GM18519 (cell line): ENCODE measurements around the gene PNMA1.

Source experiments
- ATAC-seq: cut with Tn5 transposase; IDR thresholded peaks from one replicate; pipeline ENCODE4 v1.9.1; 2021; ENCODE audit warnings: mild to moderate bottlenecking, moderate library complexity; ENCODE audit not compliant: unreplicated experiment, low FRiP score

Gene PNMA1, protein sequence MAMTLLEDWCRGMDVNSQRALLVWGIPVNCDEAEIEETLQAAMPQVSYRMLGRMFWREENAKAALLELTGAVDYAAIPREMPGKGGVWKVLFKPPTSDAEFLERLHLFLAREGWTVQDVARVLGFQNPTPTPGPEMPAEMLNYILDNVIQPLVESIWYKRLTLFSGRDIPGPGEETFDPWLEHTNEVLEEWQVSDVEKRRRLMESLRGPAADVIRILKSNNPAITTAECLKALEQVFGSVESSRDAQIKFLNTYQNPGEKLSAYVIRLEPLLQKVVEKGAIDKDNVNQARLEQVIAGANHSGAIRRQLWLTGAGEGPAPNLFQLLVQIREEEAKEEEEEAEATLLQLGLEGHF

DNA sequence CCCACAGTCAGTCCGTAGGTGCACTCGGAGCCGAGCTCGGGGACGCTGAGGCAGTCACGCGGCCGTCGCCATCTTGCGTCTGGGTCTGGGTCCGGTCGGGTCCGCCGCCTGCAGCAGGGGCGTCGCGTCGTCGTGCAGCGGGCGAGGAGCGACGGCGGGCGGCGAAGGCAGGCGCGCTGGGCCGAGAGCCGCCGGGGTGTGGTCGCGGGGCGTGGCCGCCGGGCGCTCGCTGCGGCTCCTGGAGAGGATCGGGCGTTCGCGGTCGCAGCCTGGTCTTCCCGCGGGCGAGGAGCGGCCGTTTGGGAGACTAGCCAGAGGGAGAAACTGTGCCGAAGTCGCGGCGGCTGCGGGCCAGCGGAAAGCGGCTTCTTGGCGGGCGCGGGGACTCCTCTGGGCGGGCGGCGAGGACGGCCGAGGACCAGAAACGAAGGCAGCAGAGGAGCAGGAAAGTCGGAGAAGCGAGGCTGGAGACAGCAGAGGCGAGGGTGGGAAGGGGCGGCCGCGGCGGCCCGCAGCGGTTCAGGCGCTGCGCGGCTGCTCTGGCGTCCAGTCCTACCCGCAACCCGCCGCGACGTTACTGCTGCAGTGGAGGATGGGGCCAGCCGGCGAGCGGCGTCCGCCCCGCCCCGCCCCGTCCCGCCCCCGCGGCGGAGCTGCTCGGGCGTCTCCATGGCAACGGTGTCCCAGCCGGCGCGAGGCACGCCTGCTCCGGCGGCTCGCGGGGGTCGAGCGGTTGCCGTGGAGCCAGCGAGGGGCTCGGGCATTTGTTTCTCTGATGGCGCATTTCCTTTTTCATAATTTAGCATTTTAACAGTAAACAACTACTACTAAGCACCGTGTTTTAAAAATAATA lies at the start of gene PNMA1:
Gene PNMA1, minus strand, starts transcription at position 582 of the 853 bp plus-strand sequence. CDS start 745 bp downstream, outside the sequence.
- ATAC-seq = peak; percentile 46

DNA sequence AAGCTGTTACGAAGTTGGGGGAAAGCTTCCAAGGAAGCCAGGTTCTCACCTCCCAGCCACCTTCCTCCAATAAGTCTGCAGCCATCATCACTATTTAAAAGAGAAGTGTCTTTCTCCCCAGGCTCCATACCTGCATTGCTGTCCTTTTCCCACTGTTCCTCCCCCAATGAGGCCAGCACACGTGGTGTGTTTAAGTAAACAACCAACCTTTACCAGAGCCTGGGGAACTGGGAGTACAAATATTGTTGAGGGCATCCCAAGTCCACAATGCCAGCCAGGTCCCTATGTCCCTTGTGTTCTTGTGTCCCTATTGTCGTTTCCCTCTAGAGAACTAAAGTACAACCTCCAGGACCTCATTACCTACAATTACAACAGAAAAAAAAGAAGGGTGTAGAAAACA lies 49.2 kb upstream of the PNMA1 start:
- ATAC-seq = no peak

- ATAC-seq = no peak
These were observed 48.2 kb upstream of the PNMA1 start for GRCh38 chr14:73762375-73762822.

DNA sequence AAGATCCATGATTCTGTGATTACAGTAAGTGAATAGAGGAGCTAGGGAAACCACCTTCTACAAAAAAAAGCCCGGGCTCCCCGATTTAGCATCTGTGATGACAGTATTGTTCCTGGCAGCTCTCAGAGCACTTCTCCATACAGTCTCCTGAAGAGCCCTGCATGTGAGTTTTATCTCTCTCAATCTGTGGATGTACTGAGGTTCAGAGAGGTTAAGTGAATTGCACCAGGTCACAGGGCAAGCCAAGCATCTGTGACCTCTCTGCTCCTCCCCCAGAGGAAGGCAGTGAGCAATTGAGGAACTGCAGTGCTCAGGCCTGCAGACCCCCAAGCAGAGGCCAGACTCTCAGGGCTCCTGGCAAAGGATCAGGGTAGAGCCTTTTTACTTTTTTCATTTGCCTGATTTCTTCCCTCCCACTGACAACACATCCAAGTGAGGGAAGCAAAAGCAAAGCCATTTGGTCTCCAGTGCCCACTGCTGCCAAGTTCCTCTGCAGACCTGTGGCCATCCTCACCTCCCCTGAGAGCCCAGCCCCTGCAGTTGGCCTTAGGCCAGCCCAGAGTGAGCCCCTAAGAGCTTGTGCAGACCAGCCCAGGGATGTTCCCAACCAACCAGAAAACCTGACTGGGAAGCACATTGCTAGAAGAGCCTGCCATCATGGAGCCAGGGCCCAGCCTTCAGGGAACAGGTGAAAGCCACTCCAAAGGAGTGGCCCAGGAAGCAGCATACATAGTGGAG lies 47.6 kb upstream of the PNMA1 start:
- no peak for ATAC-seq

GRCh38 chr14:73760598-73761586 lies 46.7 kb upstream of the PNMA1 start:
- no peak for ATAC-seq

GRCh38 chr14:73759714-73760597 lies 45.8 kb upstream of the PNMA1 start:
- ATAC-seq = peak; percentile 42

- no peak for ATAC-seq
These were observed 45.1 kb upstream of the PNMA1 start for GRCh38 chr14:73759183-73759713.

GRCh38 chr14:73758392-73759182 lies 44.4 kb upstream of the PNMA1 start:
- no peak for ATAC-seq

- no peak for ATAC-seq
These were observed 43.8 kb upstream of the PNMA1 start for GRCh38 chr14:73757876-73758391.

- no peak for ATAC-seq
These were observed 43.2 kb upstream of the PNMA1 start for GRCh38 chr14:73757381-73757780.

- no peak for ATAC-seq
These were observed 41.3 kb upstream of the PNMA1 start for GRCh38 chr14:73755434-73756014.

DNA sequence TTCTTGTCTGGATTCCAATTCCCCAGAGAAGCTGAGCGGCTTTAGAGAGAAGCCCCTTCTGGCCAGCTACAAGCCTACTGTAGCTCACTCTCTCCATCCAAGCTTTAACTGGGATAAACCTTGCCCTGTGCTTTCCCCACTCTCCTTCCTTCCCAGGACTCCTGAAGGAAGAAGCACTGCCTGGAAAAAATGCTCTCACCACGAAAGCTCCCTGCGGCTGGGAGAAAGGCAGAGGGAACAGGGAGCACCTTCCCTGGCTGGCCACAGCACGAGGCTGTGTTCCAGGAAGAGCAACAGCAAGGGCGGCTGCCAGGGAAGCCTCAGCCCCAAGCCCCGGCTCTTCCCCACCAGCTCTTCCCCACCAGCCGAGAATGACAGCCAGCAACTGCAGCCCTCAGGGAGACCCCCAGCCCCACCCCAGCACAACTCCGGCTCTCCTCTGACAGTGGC lies 40.8 kb upstream of the PNMA1 start:
- no peak for ATAC-seq

DNA sequence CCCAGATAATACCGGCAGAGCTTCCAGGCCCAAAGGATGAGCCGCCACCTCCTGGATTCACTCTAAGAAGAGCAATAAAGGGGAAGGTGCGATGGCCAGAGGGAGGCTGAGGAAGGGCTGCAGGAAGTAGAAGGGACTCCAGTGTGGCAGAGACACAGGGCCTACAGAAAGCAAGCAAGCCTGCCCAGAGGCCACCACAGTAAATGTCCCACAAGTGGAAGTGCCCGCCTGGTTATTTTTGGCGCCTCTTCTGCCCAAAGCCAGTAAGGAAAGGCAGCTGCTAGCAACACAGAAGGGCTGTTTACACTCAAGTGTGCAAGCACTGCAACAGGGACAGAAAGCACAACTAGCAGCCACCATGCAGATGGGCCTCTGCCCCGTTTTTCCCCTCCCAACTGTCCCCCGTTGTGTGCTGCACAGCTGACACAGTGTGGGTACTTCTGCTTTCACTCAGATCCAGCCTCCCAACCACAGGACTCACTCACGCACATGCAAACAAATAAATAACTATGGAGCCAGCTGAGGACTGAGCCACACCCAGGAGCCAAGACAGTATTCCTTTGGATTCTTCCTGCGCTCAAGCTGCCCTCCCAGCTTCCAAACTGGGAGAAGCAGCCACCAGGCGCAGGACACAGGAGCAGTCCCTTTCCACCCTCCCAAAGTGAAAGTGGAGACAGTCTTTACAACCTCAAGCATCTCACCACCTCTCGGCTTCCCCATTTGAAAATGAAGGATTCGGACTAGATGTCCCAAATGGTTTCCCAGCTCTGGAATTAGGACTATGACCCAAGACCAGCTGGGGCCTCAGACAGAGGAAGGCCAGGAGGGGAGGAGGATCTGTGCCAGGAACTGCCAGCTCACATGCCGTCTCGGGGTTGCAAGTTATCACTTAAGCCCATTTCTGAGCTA lies 40.0 kb upstream of the PNMA1 start:
- no peak for ATAC-seq

- ATAC-seq = no peak
These were observed 39.1 kb upstream of the PNMA1 start for GRCh38 chr14:73753124-73753886.

DNA sequence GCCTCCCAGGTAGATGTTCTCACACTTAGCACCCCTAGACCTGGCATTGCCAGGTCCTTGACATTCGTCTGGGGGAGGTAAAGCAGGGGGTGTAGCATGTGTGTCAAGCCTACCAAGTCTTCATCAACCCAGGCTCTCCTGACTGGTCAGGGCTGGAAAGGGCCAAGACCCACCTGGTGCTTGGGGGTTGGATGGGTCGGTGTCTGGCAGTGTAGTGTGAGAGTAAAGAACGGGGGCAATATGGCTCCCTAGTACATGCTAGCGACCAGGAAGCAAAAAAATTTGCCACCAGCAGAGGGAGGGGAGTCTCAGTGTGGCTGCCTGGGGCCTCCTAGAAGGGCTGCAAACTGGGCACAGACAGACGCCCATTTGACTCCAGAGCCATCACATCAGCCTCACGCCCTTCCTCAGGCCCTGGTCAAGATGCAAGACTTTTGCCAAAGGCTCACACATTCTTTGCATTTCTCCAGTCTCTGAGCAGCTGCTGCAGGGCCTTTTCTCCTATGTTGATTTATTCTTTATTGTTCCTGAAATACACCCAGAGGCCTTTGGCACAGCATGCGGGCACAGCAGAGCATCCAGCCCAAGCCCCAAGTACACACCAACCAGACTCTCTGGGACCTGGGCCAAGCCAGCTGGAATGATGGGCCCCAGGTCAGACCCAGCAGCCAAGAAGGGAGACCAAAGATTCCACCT lies 38.3 kb upstream of the PNMA1 start:
- no peak for ATAC-seq
